Right atrium auricular region (tissue), 2 donors: Measurements from ENCODE around the gene CUX1. TPM values are rescaled to one million over a fixed set of nuclear protein-coding genes. Genes with fewer than 3 reads are reported as not detected.

Source experiments
- DNase-seq: peaks from one replicate; pipeline ENCODE4 v3.0.0-alpha.2; 2019; ENCODE audit warnings: low spot score
- H3K27ac ChIP-seq, 2 donors: fragments of 200-600 bp; sonication (generic); 1 replicate in 1 of 2; 2 replicates in 1 of 2; pipeline ENCODE4 v1.5.1; 2016 to 2019
- H3K27me3 ChIP-seq, 2 donors: fragments of 200-600 bp; sonication (generic); one replicate each; pipeline versions ENCODE4 v1.5.1 to v1.6.0; 2017 to 2019
- H3K36me3 ChIP-seq: fragments of 200-600 bp; sonication (generic); one replicate; pipeline ENCODE4 v1.5.1; 2016
- H3K4me1 ChIP-seq, 2 donors: fragments of 200-600 bp; sonication (generic); one replicate each; pipeline versions ENCODE4 v1.5.1 to v1.6.0; 2017 to 2019
- H3K4me3 ChIP-seq, 2 donors: fragments of 200-600 bp; sonication (generic); 1 replicate in 1 of 2; 2 replicates in 1 of 2; pipeline ENCODE4 v1.5.1; 2017 to 2019; ENCODE audit warnings: mild to moderate bottlenecking in 1 of 2, moderate library complexity in 1 of 2
- H3K9me3 ChIP-seq, 2 donors: fragments of 200-600 bp; sonication (generic); one replicate each; pipeline ENCODE4 v1.5.1; 2019
- total RNA-seq, 2 donors: library from RNA; depleted of rRNA; stranded (reverse); fragments of >200 nt; gene quantifications; one replicate each; pipeline ENCODE4 v1.1.0, GENCODE V29; 2016
- TF ChIP-seq, protein P1 (sequence below), 2 donors: fragments of 200-600 bp; sonication (generic); IDR thresholded peaks; one replicate each; pipeline ENCODE4 v1.5.1; 2019; ENCODE audit warnings: antibody characterized with exemption in 2 of 2

Gene CUX1
- total RNA-seq, 2 donors from 2014 or later, result 71.1 to 94.4 TPM

DNA sequence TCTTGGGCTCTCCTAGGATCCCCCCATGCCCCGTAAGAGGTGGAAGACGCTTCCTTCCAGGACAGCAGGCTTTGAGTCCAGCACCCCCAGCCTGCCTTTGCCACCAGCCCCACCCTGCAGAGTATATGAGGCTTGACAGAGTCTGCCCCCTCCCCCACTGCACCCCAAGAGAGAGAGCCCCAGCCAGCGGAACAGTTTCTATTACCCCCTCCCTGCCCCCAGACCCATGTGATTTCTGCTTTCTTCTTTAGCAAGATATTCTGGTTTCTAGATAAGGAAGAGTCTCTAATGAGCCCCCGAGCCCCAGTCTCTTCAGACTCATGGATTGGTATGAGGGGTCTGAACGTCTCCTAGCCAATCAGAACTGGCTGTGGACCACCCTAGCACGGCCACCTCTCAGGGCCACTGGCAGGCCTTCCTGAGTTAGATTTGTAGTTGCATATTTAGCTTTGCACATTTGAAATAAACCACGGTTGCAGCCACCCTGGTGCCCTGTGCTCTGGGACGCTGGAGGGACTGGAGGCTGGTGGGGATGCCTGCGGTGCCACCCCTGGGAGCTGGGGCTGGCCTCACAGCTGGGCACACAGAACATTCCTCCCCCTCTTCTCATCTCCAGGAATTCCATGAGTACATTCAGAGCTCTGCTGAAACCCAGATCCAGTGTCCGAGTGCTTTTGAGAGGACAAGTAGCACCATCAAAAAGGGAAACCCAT, 466.2 kb downstream of the CUX1 start:
- Histone ChIP-seq H3K9me3 (no peaks in the 10 kb centered on the region), H3K27me3 (no peaks in the 10 kb centered on the region), H3K4me3 (no peak overlapping the region), H3K36me3 (no peaks in the 10 kb centered on the region), H3K4me1 (peaks cover 0 to 37% of the 10 kb centered on the region in 2 donors), H3K27ac (no peak overlapping the region)
- TF ChIP-seq, protein P1, sequence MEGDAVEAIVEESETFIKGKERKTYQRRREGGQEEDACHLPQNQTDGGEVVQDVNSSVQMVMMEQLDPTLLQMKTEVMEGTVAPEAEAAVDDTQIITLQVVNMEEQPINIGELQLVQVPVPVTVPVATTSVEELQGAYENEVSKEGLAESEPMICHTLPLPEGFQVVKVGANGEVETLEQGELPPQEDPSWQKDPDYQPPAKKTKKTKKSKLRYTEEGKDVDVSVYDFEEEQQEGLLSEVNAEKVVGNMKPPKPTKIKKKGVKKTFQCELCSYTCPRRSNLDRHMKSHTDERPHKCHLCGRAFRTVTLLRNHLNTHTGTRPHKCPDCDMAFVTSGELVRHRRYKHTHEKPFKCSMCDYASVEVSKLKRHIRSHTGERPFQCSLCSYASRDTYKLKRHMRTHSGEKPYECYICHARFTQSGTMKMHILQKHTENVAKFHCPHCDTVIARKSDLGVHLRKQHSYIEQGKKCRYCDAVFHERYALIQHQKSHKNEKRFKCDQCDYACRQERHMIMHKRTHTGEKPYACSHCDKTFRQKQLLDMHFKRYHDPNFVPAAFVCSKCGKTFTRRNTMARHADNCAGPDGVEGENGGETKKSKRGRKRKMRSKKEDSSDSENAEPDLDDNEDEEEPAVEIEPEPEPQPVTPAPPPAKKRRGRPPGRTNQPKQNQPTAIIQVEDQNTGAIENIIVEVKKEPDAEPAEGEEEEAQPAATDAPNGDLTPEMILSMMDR (IDR thresholded peaks at IDR 0.05), result no peak
- DNase-seq, result no peak

DNA sequence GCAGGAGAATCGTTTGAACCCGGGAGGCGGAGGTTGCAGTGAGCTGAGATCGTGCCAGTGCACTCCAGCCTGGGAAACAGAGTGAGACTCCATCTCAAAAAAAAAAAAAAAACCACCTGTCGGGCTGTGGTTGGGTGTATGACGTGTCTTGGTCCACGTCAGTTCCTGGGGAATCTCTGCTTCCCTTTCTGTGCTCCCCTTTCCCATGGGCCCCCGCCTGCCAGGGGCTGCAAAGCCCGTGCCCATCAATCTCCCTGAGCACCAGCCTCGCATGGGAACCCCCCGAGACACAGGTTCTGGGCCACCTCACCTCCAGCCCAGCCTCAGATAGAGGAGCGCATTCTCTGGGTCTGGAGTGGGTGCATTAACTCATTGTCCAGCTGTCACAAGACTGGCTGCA, 467.0 kb downstream of the CUX1 start:
- DNase-seq, result no peak
- H3K4me1 ChIP-seq, result peaks cover 0 to 37% of the 10 kb centered on the region in 2 donors
- H3K27ac ChIP-seq, result no peak overlapping the region
- H3K4me3 ChIP-seq, result no peak overlapping the region
- no peaks in the 10 kb centered on the region for H3K9me3 ChIP-seq
- TF ChIP-seq, protein P1 (IDR thresholded peaks at IDR 0.05), result no peak
- no peaks in the 10 kb centered on the region for H3K27me3 ChIP-seq
- H3K36me3 ChIP-seq, result no peaks in the 10 kb centered on the region

DNA sequence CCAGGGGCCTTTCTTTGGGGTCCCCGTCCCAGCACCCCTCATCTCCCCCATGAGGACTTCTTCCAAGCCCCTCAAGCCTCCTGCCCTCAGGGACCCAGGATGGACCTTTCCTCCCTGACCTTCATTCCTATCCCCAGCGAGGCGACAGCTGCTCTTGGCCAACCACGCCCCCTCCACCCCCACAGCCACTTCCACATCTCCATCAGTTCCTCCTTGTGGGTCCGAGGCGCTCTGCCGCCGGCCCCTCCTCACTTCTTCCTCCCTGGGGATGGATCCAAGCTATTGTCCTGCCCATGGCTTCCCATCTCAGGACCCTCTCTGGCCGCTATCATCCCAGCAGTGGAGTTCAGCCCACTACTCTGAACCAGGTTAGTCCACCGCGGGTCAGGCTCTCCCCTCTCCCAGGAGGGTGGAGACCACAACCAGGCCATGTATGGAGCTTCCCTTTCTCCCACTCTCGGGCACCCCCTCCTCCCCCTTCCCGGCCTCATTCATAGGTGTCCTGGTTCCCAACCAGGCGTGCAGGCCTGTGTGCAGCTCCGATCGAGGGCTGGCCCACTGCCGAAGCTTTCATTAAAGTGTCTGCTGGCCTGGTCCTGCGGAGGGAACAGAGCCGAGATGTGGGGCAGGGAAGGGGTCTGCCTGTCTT, 467.6 kb downstream of the CUX1 start:
- peak overlapping the region in 1 of 2 donors; percentile 67 for H3K4me3 ChIP-seq
- no peaks in the 10 kb centered on the region for H3K9me3 ChIP-seq
- peaks cover 0 to 37% of the 10 kb centered on the region in 2 donors for H3K4me1 ChIP-seq
- no peaks in the 10 kb centered on the region for H3K27me3 ChIP-seq
- TF ChIP-seq, protein P1 (IDR thresholded peaks at IDR 0.05), result no peak
- no peaks in the 10 kb centered on the region for H3K36me3 ChIP-seq
- peak overlapping the region in 1 of 2 donors; percentile 83 for H3K27ac ChIP-seq
- peak; percentile 64 for DNase-seq

DNA sequence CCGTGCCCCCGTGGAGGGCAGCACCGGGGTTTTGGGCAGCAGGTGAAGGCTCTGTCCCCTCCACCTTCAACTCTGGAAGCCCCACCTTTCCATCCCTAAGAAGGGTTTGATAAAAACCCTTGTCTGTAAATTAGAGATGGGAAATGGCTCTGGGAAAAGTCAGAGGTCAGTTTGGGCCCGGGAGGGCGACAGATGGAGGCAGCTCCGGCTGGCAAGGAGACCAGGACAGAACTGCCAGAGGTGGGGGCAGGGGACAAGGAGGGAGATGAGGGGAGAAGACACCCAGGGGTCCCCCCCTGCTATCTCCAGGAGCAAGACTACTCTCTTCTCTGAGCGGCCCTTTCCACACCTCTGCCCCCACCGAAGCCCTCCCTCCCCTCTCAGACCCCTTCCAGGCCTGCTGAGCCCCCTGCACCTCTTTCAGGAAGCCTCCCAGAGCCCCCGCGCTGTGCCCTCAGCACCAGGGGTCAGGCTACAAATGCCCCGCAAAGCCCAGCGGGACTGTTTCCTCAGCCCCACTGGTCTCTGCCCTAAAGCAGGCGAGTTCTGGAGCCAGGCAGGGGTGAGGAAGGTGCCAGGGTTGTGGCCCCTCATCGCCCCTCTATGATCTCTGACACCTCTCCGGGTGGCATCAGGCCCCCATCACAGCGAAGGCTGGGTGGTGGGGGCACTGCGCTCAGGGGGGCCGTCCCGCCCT, 468.3 kb downstream of the CUX1 start:
- H3K27ac ChIP-seq, result peak overlapping the region; percentile 83 to 91

DNA sequence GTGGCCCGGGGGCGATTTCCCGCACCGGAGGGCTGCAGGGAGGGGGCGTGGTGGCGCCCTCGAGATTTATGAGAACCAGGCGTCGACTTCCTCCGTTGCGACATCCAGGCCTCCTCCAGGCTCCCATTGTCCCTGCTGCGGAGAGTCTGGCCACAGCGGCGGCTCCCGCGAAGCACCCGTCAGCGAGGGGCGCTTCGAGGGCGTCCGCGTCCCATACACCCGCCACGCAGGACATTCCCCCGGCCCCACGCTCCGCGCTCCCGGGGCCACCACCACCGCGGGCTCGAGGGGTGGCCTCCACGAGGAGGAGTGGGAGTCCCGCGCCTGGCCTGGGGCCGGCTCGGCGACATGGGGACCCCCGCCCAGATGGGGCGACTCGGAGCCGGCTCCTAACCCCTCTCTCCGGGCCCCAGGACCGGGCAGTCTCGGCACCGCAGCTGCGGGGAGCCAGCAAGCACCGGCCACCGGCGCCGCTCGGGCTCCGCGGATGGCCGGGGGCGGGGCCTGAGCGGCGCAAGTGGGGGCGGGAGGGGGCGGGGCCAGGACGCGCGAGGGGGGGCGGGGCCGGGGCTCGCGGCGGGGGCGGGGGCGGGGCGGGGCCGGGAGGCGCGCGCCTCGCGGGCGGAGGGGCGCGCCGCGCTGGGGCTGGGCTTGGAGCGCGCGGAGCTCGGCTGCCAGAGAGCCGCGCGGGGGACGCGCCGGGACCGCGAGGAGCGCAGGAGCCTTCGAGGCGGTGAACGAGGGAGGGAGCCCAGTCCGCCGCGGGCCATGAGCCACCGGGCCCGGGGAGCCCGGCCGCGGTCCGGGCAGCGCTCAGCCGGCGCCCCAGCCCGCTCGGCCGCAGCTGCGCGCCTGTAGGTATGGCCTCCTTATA, 469.0 kb downstream of the CUX1 start, which contains the start of gene SH2B2:
Gene SH2B2 (plus strand): TSS at position 632 of the 874 bp plus-strand sequence. CDS start 13,683 bp downstream, outside the sequence.
- TF ChIP-seq, protein P1 (IDR thresholded peaks at IDR 0.05), result no peak
- Histone ChIP-seq H3K27ac (peak within 1 kb of the TSS; percentile 83 to 91), H3K9me3 (no peaks in the 10 kb centered on the region), H3K27me3 (no peaks in the 10 kb centered on the region), H3K4me3 (peak within 1 kb of the TSS; percentile 67 to 79), H3K4me1 (peaks cover 0 to 37% of the 10 kb centered on the region in 2 donors), H3K36me3 (no peaks in the 10 kb centered on the region)
- peak; percentile 86 for DNase-seq

More for the DNA sequence above, 468.3 kb downstream of the CUX1 start:
- no peak for DNase-seq
- Histone ChIP-seq H3K4me3 (peak overlapping the region; percentile 67 to 79), H3K36me3 (no peaks in the 10 kb centered on the region), H3K27me3 (no peaks in the 10 kb centered on the region), H3K9me3 (no peaks in the 10 kb centered on the region), H3K4me1 (peaks cover 0 to 37% of the 10 kb centered on the region in 2 donors)
- TF ChIP-seq, protein P1 (IDR thresholded peaks at IDR 0.05), result no peak
